Posterior vena cava (tissue), 2 donors: ENCODE results near the gene SURF4. TPM values are rescaled to one million over a fixed set of nuclear protein-coding genes. Genes with fewer than 3 reads are reported as not detected.

Experiments
- DNase-seq: peaks from one replicate; pipeline ENCODE4 v3.0.0-alpha.2; 2020; ENCODE audit warnings: low spot score
- intact Hi-C, 2 donors: fragments of 100-400 bp; cut with DNase I; formaldehyde crosslinking; loops; one replicate each; pipeline versions ENCODE4 v1.14.1 to v1.14.2; 2022 to 2023
- long read RNA-seq, 2 donors: library from polyadenylated mRNA; unstranded; transcript quantifications; one replicate each; pipeline ENCODE4 v2.0.0, GENCODE V29; 2020 to 2021
- total RNA-seq, 2 donors: library from RNA; stranded (reverse); fragmentation: NEBNext Ultra II Directional; extraction: Animal tissue kit (Norgen Biotek cat#: 25700); gene quantifications; one replicate each; pipeline ENCODE4 v1.2.1, GENCODE V29; 2021
- donor health status: DM: yes; HTN: yes; CAD: no.
- donor health status: DM: yes; HTN: yes; CAD: no.

SURF4 gene
- total RNA-seq = 100 to 1,000 TPM; 130 TPM
- long read RNA-seq, donor 1, transcript SURF4-202 (6 exons, 2,984 nt) = major isoform, 61 of 91 reads
- long read RNA-seq, donor 1, partial matches to known transcripts = 29 of 91 reads
- long read RNA-seq, donor 1, other reads (novel, unspliced or antisense) = 1 of 91 reads
- long read RNA-seq, donor 2, transcript SURF4-202 (6 exons, 2,984 nt) = major isoform, 323 of 408 reads
- long read RNA-seq, donor 2, partial matches to known transcripts = 9 of 408 reads
- long read RNA-seq, donor 2, other reads (novel, unspliced or antisense) = 73 of 408 reads

DNA sequence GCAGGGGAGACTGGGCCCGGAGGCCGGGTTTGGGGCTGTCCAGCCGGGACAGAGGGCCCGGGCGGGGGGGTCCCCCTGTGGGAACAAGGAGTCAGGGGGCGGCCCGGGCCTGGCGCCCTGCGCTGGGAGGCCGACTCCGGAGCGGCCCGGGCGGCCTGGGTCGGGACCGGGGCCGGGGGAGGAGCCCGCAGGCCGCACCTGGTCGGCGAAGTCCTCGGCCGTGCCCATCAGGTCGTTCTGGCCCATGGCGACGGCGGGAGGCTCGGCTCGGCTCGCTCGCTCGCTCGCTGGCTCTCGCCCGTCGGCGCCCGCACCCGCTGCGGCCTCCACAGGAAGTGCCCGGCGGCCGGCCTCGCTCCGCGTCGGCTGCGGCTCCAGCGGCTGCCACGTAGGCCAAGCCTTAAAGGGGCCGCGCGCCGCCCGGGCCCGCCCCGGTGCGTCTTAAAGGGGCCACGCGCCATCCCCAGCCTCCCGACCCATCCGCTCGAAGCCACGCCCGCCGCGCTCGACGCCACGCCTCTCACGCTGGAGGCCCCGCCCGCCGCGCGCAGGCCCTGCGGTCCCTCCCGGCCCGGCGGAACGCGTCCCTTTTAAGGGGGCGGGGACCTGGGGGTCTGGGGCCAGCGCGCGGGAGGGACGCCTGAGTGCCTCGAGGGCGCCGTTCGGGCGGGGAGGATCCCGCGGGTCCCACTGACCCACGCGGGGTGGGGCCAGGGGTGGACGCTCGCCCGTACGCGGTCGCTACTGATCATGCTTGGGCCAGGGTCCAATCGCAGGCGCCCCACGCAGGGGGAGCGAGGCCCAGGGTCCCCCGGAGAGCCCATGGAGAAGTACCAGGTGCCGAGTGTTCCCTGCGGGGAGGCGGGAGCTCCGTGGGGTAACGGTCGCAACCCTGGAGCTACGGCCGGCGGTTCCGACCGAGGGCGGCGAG, at the start of gene SURF4, which contains the start of gene STKLD1:
Gene SURF4, minus strand, starts transcription at position 337 of the 931 bp plus-strand sequence. Its CDS starts 91 bp downstream, at position 246.
Gene STKLD1, plus strand, starts transcription at position 643 of the 931 bp plus-strand sequence. Its CDS starts 108 bp downstream, at position 751.
- intact Hi-C loops = no loop called here
- DNase-seq = peak; percentile 99

- no peak for DNase-seq
- intact Hi-C loops = no loop called here
These were observed 49.3 kb upstream of the SURF4 start for GRCh38 chr9:133425049-133425632.

DNA sequence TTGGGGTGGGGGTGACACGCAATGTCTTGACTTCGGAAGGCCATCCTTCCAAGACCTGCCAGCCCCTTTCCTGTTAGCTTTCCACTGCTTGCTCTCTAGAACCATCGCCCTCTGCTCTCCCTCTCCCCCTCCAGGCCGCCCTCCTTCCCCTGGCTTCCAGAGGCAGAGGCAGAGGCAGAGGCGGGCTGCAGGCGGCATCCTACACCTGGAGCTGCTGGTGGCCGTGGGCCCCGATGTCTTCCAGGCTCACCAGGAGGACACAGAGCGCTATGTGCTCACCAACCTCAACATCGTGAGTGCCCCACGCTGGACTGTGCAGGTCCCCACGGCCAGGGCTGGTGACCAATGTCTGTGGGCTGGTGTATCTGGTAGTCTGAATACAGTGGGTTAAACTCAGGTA, 48.3 kb upstream of the SURF4 start:
- DNase-seq = no peak
- intact Hi-C loops = no loop called here

- intact Hi-C loops = no loop called here
- DNase-seq = no peak
These were observed 47.4 kb upstream of the SURF4 start for GRCh38 chr9:133423216-133423615.

GRCh38 chr9:133421615-133422542, 46.0 kb upstream of the SURF4 start, which contains the start of gene ADAMTS13:
ADAMTS13 (plus strand) TSS chr9:133422367; CDS start chr9:133422444, 77 bp downstream.
- DNase-seq = no peak
- intact Hi-C loops = no loop called here

DNA sequence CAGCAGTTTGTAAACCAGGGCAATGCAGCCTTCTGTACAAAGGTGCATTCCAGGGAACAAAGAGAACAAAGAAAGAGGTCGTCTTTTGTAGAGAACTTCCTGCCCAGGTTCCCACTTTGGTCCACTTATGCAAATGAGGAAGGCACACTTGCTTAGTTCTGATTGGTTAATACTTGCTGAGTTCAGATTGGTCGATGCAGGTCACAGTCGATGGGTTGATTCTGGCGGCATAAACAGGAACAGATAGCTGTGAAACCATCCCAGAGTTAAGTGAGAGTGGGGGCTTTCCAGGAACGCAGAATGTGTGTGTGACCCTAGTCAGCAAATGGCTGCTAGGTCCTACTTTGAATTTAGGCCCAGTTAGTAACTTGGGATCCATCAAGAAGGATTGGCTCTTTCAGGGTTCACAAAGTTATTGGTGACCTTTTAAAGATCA, 44.5 kb upstream of the SURF4 start:
- no peak for DNase-seq
- intact Hi-C loops = no loop called here

DNA sequence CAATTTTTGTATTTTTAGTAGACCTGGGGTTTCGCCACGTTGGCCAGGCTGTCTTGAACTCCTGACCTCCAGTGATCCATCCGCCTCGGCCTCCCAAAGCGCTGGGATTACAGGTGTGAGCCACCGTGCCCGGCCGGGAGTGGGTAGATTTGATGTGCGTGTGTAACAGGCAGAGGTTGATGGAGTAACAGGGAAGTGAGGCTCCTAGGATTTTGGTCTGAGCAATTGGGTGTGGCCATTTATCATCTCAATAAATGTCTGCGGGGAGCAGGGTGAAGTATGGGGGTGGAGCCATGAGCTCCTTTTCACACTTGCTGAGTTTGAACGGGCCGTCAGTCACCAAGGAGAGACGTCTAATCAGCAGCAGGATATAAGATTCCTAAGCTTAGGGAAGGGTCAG, 43.1 kb upstream of the SURF4 start:
- DNase-seq = no peak
- intact Hi-C loops = loop anchor here in 1 of 2 donors (5.0 kb wide), 1 partner anchor 608 kb away; the partner anchor contains the start of gene BRD3OS

DNA sequence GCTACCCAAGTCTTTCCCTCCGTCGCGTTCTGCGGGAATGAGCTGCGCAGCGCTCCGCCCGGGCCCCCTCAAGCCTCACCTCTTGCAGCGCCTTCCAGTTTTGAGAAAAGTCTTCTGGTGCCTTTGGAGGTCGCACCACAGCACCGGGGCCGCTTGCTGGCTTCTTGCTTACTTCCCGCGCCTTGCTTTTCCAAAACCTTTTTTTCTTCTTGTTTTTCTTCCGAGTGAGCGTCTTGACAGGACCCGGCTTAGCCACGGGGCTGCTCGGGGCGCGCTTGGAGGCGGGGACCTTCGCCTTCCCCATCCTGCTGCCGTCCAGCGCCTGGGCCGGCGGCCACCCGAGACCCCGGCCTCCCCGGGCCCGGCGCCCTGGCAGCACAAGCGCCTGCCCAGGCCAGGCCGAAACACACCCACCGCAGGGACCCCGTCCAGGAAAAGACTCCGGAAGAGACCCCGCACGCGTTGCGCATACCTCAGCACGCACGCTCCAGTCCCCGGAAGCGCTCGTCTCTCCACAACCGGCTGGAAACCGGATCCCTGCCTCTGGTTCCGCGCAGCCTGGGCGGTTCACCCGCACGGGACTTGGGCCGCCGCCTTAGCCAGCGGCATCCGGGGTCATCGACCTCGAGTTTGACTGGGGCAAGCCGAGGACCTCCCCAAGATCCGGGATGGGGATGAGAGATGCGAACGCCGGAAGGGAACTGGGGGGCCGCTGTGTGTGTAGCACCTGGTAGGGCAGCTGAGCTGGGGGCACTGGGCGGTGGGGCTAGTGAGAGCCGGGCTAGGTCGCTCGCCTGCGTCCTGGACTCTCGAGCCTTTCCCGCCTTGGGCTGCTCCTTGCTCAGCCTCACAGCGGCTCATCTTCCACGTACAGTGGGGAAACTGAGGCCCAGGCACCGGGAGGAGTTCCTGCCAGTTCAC, 41.9 kb upstream of the SURF4 start, which contains the start of gene REXO4:
Gene REXO4, minus strand, starts transcription at position 470 of the 921 bp plus-strand sequence. Its CDS starts 166 bp downstream, at position 304.
- intact Hi-C loops = loop anchor here in 1 of 2 donors (1.0 to 5.0 kb wide), 2 partner anchors 34 to 610 kb away; partner anchors contain the start of gene BRD3OS

DNA sequence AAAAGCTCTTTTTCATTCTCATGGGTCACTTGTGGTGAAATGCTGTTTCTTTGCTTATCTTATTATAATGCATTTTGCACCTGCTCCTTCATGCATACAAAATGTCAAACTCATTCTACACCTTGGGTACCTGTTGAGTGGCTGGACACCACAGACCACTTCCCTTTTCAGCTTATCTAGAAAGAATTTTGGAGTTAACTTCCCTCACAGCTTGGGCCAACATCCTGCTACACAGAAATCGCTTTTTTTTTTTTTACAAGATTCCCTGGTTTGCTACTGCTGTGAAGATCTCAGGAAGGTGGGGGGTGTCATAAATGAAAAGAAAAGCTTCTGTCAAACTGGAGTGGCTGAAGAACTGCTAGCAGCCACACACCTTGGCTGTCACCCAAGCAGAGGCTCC, 39.3 kb upstream of the SURF4 start:
- intact Hi-C loops = loop anchor here in 1 of 2 donors (5.0 kb wide), 1 partner anchor 612 kb away; the partner anchor contains the start of gene BRD3OS
- no peak for DNase-seq

More for the DNA sequence above, 41.9 kb upstream of the SURF4 start, which contains the start of gene REXO4:
- peak; percentile 95 for DNase-seq

DNA sequence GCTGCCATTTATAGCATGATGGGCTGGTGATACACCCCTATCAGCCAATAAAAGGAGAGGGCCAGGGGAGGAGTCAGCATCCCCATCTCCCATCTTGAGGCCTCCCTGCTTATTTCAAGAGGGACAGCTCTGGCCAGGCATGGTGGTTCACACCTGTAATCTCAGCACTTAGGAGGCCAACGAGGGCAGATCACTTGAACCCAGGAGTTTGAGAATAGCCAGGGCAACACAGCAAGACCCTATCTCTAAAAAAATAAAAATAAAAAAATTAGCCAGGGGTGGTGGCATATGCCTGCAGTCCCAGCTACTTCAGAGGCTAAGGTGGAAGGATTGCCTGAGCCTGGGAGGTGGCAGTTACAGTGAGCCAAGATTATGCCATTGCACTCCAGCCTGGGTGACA, 32.2 kb upstream of the SURF4 start:
- intact Hi-C loops = loop anchor here in 1 of 2 donors (5.0 kb wide), 1 partner anchor 79 kb away; no protein-coding TSS in a partner anchor
- DNase-seq = no peak

DNA sequence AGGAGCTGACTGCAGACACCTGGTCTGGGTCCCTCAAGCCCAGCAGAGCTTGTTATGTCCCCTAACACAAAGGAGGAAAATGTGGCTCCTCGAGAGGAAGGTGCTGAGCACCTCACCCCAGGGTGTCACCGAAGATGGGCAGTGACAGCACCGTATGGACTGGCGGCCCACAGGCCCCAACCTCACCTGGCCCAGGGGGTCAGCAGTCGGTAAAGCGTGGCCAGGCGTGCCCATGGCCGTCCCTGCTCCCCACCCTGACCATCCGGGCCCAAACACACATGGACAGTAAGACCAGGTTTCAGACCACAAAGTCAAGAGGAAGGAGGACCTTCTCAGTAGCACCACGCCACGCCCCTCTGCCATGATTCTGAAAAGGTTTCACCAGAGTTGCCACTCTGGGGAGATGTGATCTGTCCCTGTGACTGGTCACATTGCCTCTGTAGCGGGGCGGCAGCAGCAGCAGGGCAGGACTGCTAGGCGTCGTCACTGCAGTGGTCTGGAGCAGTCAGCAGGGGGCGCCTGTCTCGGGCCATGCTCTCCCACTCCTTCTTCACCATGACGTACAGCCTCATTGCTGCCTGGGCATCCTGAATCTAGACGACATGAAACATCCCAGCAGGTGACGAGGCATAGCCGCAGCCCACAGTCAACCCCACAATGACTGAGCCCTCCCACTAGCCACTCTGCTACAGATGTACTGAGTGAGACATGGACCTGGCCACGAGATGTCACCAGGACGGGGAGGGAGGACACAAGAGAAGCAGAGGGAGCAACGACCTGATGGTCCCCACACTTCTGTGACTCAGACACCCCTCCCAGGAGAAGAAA, 30.8 kb upstream of the SURF4 start:
- intact Hi-C loops = loop anchor here in 1 of 2 donors (5.0 kb wide), 1 partner anchor 81 kb away; no protein-coding TSS in a partner anchor
- peak; percentile 92 for DNase-seq

GRCh38 chr9:133405508-133406438, 29.9 kb upstream of the SURF4 start:
- intact Hi-C loops = loop anchor here (2.0 to 5.0 kb wide), 2 partner anchors 82 to 83 kb away; no protein-coding TSS in a partner anchor
- DNase-seq = no peak

- intact Hi-C loops = loop anchor here (2.0 to 5.0 kb wide), 2 partner anchors 83 to 84 kb away; no protein-coding TSS in a partner anchor
- DNase-seq = no peak
These were observed 28.7 kb upstream of the SURF4 start for GRCh38 chr9:133404454-133405002.

- intact Hi-C loops = loop anchor here in 1 of 2 donors (2.0 kb wide), 1 partner anchor 85 kb away; no protein-coding TSS in a partner anchor
- no peak for DNase-seq
These were observed 28.1 kb upstream of the SURF4 start for GRCh38 chr9:133403766-133404453.
